T-helper 9 cell (primary cell): ENCODE measurements around the gene SEC23IP.
A peak's percentile ranks its signal among the peaks of the same experiment; 100 is the strongest.
"Not testable (repeated sequence)": the region's sequence is repeated elsewhere in the genome, so short reads cannot be mapped to it uniquely, and the experiment has no call there.

Experiments used
- DNase-seq: peaks from one replicate; pipeline ENCODE4 v3.0.0-alpha.2; 2020
- total RNA-seq, 2 donors: gene quantifications; one replicate each; lab custom pipeline; 2026; lab: John Stamatoyannopoulos, UW

SEC23IP gene
- 16.2 to 74.8 reads per million in 2 donors for total RNA-seq

GRCh38 chr10:119892188-119893065, at the start of gene SEC23IP:
Gene SEC23IP (plus strand): TSS chr10:119892730. CDS start chr10:119892783, 53 bp downstream.
- DNase-seq = peak; percentile 83

GRCh38 chr10:119845656-119846055, 46.9 kb upstream of the SEC23IP start:
- no peak for DNase-seq

GRCh38 chr10:119849031-119849789, 43.3 kb upstream of the SEC23IP start:
- DNase-seq = no peak

- no peak for DNase-seq
Measured at GRCh38 chr10:119849944-119850343, 42.6 kb upstream of the SEC23IP start.

GRCh38 chr10:119852277-119852676, 40.3 kb upstream of the SEC23IP start:
- DNase-seq = no peak

- no peak for DNase-seq
Measured at GRCh38 chr10:119852822-119853221, 39.7 kb upstream of the SEC23IP start.

GRCh38 chr10:119853574-119853973, 39.0 kb upstream of the SEC23IP start:
- no peak for DNase-seq

- DNase-seq = no peak
Measured at GRCh38 chr10:119858063-119858462, 34.5 kb upstream of the SEC23IP start.

GRCh38 chr10:119859420-119860258, 32.9 kb upstream of the SEC23IP start:
- DNase-seq = no peak

GRCh38 chr10:119860866-119861607, 31.5 kb upstream of the SEC23IP start:
- no peak for DNase-seq

GRCh38 chr10:119862524-119862923, 30.0 kb upstream of the SEC23IP start:
- no peak for DNase-seq

- no peak for DNase-seq
Measured at GRCh38 chr10:119863951-119864565, 28.5 kb upstream of the SEC23IP start.

- no peak for DNase-seq
Measured at GRCh38 chr10:119865699-119866240, 26.8 kb upstream of the SEC23IP start.

- DNase-seq = no peak
Measured at GRCh38 chr10:119867317-119867716, 25.2 kb upstream of the SEC23IP start.

- DNase-seq = not testable (repeated sequence)
Measured at GRCh38 chr10:119869398-119869797, 23.1 kb upstream of the SEC23IP start.

- DNase-seq = peak; percentile 49
Measured at GRCh38 chr10:119871881-119872609, 20.5 kb upstream of the SEC23IP start.

GRCh38 chr10:119872610-119872859, 20.0 kb upstream of the SEC23IP start, which contains the start of gene MCMBP:
Gene MCMBP (minus strand): TSS chr10:119872843. CDS start chr10:119872584, 259 bp downstream.
- DNase-seq = no peak

GRCh38 chr10:119872860-119873681, 19.5 kb upstream of the SEC23IP start:
- peak; percentile 81 for DNase-seq

GRCh38 chr10:119878524-119878923, 14.0 kb upstream of the SEC23IP start:
- no peak for DNase-seq
